Measurements from ENCODE around the gene CYP4Z1.

- TF ChIP-seq POLR2A (IDR thresholded peaks at IDR 0.05; ENCODE audit: low read depth) = no peak
- no peak for TF ChIP-seq CTCF (IDR thresholded peaks at IDR 0.05)
- TF ChIP-seq POLR2AphosphoS5 (IDR thresholded peaks at IDR 0.05) = no peak
These were observed at the start of gene CYP4Z1 for GRCh38 chr1:47067097-47067594.
